Midbrain (tissue), 1 donor: ENCODE measurements around the gene PMFBP1.

Source experiments
- DNase-seq: peaks from one replicate; lab custom pipeline; 2025; lab: John Stamatoyannopoulos, UW

PMFBP1 gene

DNA sequence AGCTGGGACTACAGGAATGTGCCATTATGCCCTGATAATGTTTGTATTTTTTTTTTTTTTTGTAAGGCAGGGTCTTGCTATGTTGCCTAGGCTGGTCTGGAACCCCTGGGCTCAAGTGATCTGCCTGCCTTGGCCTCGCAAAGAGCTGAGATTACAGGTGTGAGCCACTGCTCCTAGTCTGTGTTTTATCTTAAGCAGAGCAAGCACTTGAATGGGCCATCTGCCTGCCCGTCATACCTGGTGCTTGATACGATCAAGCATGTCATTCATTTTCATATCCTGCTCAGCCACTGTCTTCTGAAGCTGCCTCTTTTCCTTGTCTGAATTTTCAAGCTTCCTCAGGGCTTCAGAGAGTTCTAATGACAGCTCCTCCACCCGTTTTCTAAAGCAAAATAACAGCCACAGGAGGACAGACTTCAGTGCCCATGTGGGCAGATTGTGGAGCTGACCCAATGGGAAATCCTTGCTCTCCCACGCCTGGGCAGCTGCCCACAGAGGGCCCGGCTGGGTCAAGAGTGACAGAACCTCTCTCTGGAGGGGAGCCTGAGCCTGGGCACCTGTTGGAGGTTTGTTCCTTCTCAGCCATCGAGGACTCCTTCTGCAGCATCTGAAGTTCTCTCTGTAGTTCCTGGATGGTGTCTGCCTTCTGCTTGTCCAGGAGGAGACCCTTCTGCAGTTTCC, 41.8 kb downstream of the PMFBP1 start:
- DNase-seq: no peak

GRCh38 chr16:72128701-72129100, 43.3 kb downstream of the PMFBP1 start:
- no peak for DNase-seq

DNA sequence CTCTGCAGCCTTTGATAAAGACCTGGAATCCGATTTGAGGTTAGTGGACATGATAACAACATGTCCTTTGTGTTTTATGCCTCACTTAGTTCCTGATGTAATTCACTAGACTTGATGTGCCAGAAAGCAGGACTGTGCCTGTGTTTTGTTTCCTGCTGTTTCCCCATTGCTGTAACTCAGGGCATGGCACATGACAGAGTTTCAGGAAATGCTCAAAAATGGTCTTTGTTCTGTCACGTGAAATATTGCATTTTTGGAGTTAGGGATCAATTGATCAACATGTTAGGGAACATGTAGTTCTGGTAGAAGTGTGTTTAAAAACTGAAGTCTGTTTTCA, 45.6 kb downstream of the PMFBP1 start:
- DNase-seq: no peak

DNA sequence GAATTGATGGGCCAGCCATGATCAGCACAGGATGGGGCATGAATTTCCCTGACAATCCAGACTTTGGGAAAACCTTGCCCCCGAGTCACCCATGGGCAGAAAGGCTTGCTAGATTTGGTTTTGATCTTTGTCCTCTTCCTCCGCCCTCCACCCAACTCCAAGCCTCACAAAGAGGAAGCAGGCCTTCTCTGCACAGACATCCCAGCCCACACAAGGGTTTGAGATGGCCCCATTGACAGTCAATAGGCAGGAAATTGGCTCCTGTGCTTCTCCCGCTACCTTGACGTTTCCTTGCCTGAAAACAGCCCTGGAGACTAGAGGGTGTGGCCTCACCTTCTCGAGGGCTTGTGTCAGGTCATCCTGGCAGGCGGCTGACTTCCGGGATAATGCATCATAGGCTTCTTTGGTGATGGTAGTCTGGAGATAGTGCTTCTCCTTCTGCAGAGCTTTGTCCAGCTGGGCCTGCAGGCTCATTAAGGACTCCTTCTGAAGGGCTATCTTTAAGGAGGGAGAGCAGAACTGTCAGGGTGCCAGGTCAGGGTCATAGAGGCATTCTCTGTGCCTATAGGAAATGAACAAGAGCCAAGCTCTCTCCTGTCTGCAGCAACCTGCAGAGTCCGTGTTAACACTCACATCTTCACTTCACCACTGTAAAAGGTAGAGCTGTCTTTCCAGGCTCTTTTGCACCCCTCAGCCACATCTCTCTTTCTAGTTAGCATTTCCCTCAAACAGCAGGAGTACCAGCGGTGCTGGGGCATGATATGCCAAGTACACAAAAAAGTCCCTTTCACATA, 46.1 kb downstream of the PMFBP1 start:
- DNase-seq: no peak

DNA sequence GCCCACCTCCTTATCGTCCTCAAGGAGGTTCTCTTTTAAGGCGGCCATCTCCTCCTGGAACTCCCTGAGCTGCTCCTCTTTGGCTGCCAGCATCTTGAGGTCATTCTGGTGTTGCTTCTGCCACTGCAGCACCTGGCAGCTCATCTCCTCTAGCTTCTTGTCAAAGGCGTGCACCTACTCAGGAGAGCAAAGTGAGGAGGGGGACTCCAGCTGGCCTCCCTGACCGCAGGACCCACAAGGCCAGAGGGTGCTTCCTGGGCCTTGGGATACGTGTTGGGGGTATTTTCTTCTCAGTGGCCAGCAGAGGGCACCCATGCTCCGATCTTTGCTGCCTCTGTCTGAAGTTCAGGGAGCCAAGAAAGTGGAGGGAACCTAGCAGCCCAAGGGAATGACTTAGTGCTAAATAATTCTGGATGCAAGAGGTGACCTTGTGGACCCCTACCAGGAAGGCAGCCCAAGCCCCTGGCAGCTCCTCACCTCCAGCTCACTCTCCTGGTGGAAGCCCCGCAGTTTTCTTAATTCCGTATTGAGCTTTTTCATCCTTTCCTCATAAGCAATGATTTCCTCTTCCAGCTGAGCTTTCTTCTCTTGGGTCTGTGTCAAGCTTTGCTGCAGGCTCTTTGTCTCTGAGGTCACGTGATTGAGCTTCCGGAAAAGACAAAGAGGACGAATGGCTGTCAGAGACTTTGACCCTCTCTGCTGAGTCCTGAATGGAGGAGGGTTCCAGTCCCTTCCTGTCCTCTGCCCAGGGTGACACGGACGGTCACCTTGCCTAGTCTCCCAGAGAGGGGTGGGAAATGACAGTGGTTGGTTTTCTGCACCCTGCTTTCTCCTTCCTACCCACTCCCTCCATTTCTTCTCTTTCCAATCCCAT, 47.0 kb downstream of the PMFBP1 start:
- DNase-seq: peak; percentile 73

- no peak for DNase-seq
These were observed 47.8 kb downstream of the PMFBP1 start for GRCh38 chr16:72124148-72124547.

DNA sequence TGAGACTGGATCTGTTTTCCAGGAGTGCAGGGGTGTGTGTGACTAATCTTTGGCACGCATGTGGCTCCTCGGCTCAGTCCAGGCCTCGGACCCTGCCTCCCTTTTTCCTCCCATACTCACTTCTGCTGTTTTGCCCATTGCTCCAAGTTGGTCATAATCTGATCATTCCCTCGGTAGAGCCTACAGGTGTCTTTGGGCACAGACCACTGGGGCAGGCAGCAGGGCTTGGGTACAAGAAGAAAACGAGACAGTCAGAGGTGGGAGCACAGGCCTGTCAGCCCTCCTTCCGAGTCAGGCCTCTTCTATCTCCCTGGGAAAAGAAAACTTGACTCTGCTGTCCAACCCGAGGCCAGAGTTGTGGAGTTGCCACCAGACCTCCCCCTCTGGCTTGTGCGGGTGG, 48.5 kb downstream of the PMFBP1 start:
- no peak for DNase-seq

DNA sequence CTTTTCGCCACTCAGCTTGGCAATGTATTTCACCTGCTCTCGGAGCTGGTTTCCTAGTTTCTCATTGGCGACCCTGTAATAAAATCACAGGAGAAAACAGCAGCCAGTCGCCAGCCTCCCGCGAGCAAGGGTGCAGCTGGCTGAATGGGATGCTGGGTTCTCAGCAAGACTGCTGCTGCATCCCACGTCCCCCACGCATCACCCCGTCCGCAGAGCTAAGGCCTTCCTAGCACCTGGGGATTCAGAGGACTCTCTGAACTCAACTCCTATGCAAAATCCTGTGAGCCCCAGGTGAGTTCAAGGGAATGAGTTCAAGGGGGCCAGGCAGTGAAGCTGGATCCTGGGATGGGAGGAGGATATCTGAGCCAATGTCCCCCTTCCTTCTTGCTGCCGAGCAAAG, 49.0 kb downstream of the PMFBP1 start:
- no peak for DNase-seq

DNA sequence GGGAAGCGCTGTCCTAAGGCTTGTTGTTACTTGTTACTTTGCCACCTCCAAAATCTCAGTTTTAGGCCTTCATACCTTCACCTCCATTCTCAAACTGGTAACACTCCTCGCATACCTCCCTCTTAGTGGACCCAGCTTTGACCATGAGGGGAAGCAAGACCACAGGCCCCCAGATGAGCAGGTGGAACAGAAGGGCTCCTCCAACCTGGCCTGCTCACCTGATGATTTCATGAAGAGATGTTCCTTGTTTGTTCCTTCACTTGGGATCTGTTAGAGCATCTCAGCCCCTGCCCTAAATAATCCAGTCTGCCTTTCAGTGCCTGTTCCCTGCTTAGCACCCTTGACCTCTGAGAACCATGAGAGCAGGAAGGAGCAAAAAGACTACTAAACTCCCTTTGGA, 49.6 kb downstream of the PMFBP1 start:
- DNase-seq: no peak

GRCh38 chr16:72120026-72120425, 51.9 kb downstream of the PMFBP1 start:
- DNase-seq: no peak

GRCh38 chr16:72113616-72113945, 58.4 kb downstream of the PMFBP1 start:
- no peak for DNase-seq

GRCh38 chr16:72112906-72113615, 58.9 kb downstream of the PMFBP1 start:
- no peak for DNase-seq

GRCh38 chr16:72112452-72112792, 59.5 kb downstream of the PMFBP1 start:
- no peak for DNase-seq

DNA sequence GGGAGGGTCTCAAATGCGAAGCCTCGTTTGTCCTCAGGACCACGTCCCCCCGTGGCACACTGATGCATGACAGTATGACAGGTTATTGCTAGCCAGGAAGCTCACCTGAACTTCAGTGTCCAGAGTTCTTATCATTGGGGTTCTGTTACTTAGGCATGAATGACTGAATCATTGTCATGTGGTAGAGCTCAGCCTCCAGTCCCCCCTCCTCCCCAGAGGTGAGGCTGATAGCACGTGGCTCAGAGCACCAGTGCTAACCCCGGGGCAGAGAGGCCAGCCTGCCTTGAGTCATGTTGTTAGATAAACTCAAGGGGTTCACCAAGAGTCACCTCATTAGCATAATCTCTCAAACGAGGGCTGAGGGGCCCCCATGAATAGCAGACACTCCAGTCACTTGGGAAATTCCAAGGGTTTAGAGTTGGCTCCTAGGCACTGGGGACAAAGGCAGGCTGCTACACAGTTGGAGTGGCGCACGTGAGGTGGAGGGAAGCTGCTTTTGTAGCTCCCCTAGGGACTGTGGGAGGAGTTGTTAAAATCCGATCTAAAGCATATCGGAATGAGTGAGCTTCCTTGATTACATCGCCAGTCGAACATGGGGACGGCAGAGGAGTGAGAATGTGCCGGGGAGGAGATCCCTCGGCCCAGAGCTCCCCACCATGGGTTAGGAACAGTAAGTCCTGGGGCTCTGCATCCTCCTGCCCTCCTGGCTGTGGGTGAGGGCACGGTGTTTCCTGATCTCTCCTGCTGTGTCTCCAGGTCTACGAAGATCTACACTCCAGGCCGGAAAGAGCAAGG, 60.1 kb downstream of the PMFBP1 start:
- no peak for DNase-seq

- DNase-seq: no peak
These were observed 61.0 kb downstream of the PMFBP1 start for GRCh38 chr16:72110662-72111615.

DNA sequence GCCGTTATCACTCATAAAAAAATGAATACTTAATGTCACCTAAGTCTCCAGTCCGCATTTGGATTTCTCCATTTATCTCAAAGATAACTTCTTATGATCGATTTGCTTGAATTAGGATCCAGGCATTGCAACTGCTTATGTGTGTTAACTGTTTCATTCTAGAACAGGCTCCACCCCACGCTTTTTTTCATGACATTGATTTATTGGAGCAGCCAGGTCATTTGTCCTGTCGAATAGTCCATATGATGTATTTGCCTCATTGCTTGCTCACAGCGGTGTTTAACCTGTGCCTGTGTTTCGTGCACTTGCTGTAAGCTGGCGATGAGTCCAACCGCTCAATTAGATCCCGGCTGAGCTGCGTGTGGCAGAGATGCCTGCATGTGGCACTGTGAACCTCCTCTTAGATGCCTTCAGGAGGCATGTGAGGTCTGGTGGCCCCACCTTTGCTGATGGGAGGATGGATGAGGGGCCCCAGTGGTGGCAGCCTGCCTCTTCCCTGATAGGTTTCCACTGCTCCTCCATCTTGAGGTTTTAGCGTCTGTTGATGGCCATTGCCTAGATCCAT, 61.9 kb downstream of the PMFBP1 start:
- DNase-seq: no peak

- DNase-seq: no peak
These were observed 62.7 kb downstream of the PMFBP1 start for GRCh38 chr16:72109300-72109699.

DNA sequence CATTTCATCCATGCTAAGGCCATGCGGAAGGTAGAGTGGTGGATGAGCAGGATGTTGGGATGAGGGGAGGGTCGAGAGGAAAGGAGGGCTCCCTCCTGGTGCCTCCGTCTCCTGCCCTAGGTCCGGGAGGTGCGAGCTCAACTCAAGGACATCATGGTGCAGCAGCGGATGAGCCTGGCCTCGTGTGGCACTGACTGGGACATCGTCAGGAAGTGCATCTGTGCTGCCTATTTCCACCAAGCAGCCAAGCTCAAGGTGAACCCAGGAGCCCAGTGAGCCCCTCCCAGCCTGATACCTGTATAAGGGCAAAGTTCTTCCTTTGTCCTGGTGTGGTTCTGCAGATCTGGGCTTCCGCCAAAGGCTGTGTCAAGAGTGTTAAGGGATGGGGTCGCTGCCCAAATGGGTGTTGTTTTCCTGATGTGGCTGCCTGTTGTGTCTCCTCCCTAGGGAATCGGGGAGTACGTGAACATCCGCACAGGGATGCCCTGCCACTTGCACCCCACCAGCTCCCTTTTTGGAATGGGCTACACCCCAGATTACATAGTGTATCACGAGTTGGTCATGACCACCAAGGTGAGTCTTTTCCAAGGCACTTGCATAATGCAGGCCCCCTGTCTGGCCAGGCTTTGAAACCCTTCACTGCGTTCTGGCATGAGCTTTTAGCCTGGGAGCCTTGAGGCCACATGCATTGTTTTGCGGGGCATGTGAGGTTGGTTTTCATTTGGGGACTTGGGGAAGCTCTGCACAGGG, 63.4 kb downstream of the PMFBP1 start:
- no peak for DNase-seq

- no peak for DNase-seq
These were observed 64.6 kb downstream of the PMFBP1 start for GRCh38 chr16:72107371-72107770.
